GM10266 (cell line): ENCODE measurements around the gene SLC36A2.

ENCODE experiments used
- DNase-seq: peaks from one replicate; pipeline ENCODE4 v3.0.0; 2012; ENCODE audit errors: extremely low spot score
- TF ChIP-seq, protein P1 (sequence below): IDR thresholded peaks from 2 replicates; pipeline ENCODE4 v1.5.1; 2012; ENCODE audit warnings: mild to moderate bottlenecking, low read depth; ENCODE audit not compliant: control insufficient read depth, insufficient read depth; ENCODE audit errors: missing control alignments

SLC36A2 gene

DNA sequence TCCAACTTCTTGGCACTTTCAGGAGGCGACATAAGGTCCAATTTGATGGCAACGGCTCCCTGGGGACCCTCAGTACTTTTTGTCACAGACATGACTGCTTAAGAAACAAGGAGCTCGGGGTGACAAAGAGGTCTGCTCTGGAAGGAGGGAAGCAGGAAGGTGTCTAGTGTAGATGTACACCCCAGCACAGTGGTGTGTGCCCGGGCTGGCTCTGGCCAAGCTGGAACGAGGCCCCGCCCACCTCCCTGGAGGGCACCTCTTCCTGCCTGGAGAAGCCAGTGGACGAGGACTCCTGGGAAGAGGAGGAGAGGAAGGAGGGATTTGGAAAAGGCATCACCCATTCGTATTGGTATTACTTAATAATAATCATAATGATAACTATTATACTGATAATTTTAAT, at the start of gene SLC36A2:
Gene SLC36A2 (minus strand): TSS at position 191 of the 400 bp plus-strand sequence. CDS start 99 bp downstream, at position 92.
- TF ChIP-seq, protein P1, sequence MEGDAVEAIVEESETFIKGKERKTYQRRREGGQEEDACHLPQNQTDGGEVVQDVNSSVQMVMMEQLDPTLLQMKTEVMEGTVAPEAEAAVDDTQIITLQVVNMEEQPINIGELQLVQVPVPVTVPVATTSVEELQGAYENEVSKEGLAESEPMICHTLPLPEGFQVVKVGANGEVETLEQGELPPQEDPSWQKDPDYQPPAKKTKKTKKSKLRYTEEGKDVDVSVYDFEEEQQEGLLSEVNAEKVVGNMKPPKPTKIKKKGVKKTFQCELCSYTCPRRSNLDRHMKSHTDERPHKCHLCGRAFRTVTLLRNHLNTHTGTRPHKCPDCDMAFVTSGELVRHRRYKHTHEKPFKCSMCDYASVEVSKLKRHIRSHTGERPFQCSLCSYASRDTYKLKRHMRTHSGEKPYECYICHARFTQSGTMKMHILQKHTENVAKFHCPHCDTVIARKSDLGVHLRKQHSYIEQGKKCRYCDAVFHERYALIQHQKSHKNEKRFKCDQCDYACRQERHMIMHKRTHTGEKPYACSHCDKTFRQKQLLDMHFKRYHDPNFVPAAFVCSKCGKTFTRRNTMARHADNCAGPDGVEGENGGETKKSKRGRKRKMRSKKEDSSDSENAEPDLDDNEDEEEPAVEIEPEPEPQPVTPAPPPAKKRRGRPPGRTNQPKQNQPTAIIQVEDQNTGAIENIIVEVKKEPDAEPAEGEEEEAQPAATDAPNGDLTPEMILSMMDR, result no peak
- DNase-seq, result no peak

DNA sequence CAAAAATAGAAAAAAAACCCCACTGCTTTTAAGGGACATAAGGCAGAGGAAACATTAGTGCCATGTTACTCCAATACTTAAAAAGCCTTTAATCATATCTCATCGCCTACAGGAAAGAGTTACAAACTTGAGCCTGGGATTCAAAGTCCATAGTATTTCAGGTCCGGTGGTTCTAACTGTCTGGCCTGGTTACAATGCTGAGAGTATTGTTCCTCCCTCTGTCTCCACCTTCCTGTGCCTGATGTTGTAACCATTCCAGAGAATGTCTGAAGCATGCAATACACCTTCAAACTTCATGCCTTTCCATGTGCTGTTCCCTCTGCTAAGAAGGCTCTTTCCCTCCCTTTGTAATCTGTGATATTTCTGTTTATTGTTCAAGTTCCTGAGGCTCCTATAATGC, 41.6 kb upstream of the SLC36A2 start:
- no peak for DNase-seq
- TF ChIP-seq, protein P1, result no peak

DNA sequence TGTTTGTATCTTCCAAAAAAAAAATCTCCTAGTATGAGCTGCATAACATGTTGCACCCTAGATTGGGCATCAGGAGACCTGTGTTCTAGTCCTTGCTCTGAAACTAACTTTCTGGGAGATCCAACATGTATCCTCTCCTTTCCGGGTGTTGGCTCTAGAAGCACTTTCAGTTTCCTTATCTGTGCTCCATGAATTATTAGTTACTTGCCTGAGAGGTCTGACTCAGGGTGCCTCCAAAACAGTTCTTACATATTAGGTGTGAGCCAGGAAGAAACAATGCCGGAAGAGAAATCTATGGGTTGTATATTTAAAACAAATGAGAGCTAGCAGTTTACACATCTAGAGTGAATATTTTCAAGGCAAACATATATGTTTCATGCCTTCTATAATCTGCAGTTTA, 36.7 kb upstream of the SLC36A2 start:
- DNase-seq, result no peak
- TF ChIP-seq, protein P1, result no peak

DNA sequence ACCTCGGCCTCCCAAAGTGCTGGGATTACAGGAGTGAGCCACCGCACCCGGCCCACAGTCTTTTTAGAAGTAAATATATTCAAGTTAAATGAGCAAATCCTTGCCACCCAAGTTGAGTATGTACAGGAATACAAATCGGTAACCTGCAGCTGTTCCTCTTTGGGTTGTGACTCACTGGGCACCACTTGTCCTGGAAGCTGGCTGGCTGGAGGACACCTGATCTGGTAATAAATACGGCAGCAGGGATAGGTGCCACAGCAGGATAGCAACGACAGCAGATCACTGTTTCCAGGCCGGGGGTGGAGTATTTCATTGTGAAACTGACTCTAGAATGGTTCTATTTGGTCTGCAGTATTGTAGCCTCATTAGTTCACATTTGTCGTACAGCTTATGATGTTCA, 35.7 kb upstream of the SLC36A2 start:
- DNase-seq, result no peak

DNA sequence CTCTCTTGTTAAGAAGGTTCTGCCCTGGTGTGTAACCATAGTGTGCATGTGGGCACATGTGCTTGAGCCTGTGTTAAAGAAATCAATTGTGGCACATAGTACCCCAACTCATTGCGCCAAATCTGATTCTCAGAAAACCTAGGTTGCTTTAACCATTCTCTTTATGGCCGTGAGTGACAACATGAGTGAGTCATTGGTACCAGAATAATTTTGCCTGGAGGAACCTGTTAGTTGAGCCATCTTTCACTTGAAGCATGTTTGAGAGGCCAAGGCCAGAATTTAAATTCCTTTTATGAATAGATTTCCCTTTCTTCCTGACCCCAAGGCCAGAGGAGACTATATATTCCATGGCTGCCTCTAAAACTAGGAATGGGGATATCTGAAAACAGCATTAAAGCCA, 35.2 kb upstream of the SLC36A2 start:
- TF ChIP-seq, protein P1, result no peak
- no peak for DNase-seq

More for the DNA sequence above, 35.7 kb upstream of the SLC36A2 start:
- TF ChIP-seq, protein P1, result no peak

DNA sequence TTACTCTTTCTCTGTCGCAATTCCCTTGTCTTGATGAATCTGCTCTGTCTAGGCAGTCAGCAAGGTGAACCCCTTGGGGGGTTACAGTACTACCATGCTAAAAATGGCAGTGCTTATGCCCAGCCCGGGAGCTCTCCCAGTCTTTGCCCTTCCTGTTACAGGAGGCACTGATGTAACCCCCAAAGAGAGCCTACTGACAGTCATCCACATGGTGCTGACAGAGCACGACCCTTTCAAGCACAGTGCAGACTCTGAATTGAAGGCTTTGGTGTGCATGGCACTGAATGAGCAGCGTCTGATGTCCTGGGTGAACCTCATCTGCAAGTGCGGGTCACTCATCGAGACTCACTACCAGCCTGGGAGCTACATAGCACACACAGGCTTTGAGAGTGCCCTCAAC, 34.5 kb upstream of the SLC36A2 start:
- TF ChIP-seq, protein P1, result no peak

DNA sequence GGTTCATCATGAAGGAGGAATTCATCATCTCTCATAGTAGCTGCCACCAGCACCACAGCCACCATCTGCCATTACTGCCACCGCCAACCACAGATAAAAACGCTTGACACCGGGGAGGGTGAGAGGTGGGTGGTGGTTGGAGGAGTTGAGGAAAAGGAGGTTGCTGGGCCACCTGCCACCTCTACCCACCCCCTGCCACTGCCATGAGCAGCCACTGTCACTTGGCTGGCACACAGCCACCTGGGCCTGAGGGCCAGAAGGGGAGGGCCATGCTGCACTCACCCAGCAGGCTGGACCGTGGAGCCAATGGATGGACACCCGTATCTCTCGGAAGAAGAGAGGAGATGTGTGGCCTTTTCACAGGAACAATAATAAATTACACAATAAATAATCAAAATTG, 31.3 kb upstream of the SLC36A2 start:
- DNase-seq, result no peak
- TF ChIP-seq, protein P1, result no peak

More for the DNA sequence above, 34.5 kb upstream of the SLC36A2 start:
- no peak for DNase-seq
